Activated CD8-positive, alpha-beta memory T cell treated with anti-CD3 and anti-CD28 coated beads, Interleukin-2, amount 50 U/mL, for 48 hours (primary cell): Measurements from ENCODE around the gene POLR1H.
"Not testable (repeated sequence)": the region's sequence is repeated elsewhere in the genome, so short reads cannot be mapped to it uniquely, and the experiment has no call there.

Experiments used
- DNase-seq: peaks from one replicate; pipeline ENCODE4 v3.0.0-alpha.2; 2020

POLR1H gene

GRCh38 chr6:30061092-30061857 lies at the start of gene POLR1H:
Gene POLR1H (plus strand): TSS chr6:30061265. CDS start chr6:30061525, 260 bp downstream.
- DNase-seq: peak; percentile 89

GRCh38 chr6:30013291-30013922 lies 47.7 kb upstream of the POLR1H start:
- DNase-seq: peak; percentile 79

DNA sequence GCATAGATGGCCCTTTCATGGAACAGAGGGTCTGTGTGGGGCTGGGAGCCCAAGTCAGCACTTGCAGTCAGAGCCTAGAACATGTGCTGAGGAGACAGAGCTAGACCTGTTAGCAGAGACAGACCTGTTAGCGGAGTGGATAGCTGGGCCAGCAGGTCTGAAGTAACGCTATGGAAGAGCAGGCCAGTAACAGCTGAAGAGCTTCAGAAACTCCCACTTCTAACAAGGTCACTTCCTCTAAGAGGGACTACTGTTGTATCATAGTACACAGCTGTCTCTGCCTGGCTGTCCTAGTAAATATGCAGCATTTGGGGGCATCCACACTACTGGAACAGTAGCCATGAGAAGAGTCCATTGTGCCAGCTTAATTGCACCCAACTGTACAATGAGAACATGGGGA lies 41.2 kb upstream of the POLR1H start:
- no peak for DNase-seq

GRCh38 chr6:30020626-30021025 lies 40.4 kb upstream of the POLR1H start:
- DNase-seq: no peak

- no peak for DNase-seq
These were observed 38.9 kb upstream of the POLR1H start for GRCh38 chr6:30022189-30022588.

GRCh38 chr6:30022712-30023111 lies 38.4 kb upstream of the POLR1H start:
- DNase-seq: not testable (repeated sequence)

DNA sequence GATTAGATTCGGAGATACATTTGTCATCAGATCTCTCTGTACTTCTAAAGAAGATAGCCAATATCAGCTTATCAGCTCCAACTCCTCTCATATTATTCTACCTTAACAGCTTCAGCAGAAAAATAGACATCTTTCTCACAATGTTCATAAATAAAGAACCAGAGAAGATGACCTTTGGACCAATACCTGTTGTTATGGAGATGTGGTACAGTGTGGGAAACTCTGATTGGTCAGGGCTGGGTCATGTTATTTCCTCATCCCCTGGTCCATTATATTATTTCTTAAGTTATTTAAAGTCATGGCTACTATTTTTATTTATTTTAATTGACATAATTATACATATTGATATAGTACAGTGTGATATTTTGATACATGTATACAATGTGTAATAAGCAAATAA lies 35.9 kb upstream of the POLR1H start:
- no peak for DNase-seq

DNA sequence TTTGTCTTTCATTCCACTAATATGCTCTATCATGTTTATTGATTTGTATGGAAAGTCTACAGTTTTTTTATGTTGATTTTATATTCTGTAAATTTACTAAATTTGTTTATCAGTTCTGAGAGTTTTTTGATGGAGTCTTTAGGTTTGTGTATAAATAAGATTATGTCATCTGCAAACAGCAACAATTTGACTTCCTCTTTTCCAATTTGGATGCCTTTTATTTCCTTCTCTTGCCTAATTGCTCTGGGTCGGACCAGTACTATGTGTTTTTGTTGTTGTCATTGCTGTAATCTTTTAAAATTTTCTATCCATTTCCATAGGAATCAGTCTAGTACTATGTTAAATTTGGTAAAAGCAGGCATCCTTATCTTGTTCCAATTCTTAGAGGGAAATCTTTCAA lies 31.5 kb upstream of the POLR1H start:
- no peak for DNase-seq

- DNase-seq: no peak
These were observed 29.7 kb upstream of the POLR1H start for GRCh38 chr6:30031381-30031780.

- DNase-seq: not testable (repeated sequence)
These were observed 27.6 kb upstream of the POLR1H start for GRCh38 chr6:30033440-30033839.

- no peak for DNase-seq
These were observed 25.3 kb upstream of the POLR1H start for GRCh38 chr6:30035784-30036183.

DNA sequence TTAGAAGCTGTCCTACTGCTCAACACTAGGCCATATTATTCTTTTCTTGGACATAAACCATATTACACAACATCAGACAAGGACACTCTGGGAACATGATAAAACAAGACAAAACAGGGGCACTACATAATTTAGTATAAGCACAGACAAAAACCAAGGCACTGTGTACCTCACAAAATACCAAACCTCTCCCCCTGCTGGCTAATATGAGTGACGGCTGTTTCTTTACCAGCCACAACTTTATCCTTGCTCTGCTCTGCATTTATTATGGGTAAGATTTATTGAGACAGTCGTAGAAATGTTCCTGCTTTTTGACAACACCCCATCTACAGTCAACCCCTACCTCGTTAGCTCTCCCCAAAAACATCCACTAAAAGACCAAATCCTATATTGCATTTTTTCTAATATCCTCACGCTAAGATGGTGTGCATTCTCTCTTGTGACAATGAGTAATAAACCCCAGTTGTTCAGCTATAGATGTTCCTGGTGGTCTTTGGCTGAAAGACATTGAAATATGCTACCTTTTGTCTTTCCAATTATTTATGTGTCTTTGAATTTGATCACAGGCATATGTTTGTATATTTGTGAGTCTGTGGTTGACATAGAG lies 23.8 kb upstream of the POLR1H start:
- DNase-seq: no peak

- no peak for DNase-seq
These were observed 19.8 kb upstream of the POLR1H start for GRCh38 chr6:30041221-30041620.

DNA sequence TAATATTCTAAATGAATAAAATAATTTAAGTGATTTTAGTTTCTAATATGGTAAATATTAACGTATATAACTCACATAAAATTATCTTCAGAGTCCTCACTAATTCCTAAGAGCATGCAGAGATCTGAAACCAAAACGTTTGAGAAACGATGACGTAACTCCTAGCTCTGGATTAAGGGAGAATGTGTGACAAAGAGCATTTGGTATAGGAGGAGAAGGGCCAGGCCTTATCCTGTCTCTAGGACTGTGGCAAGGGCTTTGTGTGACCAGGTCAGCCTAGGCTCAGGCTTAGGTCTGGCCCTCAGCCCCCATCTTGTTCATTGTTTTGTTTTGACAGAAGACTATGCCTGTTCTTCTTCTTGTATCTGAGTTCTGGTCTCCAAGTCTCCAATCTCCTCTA lies 19.2 kb upstream of the POLR1H start:
- no peak for DNase-seq

GRCh38 chr6:30042476-30042875 lies 18.6 kb upstream of the POLR1H start:
- DNase-seq: no peak

- DNase-seq: no peak
These were observed 18.2 kb upstream of the POLR1H start for GRCh38 chr6:30042914-30043313.

DNA sequence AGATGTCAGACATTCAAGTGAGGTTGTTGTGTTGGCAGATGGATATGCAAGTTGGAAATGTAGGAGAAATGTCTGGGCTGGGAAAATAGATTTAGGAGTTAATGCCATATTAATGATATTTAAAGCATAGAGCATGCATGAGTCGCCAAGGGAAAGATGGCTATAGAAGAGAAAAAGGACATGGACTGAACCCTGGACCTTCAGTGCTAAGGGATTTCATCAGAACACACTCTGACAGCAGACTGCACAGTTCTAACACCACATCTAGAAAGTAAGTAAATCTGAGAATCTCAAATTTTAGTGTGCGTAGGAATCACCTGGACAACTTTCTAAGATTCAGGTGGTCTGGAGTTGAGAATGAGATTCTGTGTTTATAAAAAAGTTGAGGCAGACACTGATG lies 17.3 kb upstream of the POLR1H start:
- no peak for DNase-seq

GRCh38 chr6:30044630-30045029 lies 16.4 kb upstream of the POLR1H start:
- DNase-seq: no peak

DNA sequence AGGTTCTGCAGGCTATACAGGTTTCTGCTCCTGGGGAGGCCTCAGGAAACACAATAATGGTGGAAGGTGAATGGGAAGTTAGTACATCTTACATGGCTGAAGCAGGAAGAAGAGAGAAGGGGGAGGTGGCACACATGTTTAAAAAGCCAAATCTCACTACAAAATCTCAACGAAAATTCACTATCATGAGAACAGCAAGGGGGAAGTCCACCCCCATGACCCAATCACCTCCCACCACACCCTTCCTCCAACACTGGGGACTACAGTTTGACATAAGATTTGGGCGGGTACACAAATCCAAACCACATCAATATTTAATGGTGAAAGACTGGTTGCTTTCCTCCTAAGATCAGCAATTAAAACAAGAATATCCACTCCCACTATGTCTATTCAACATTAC lies 13.8 kb upstream of the POLR1H start:
- no peak for DNase-seq

- no peak for DNase-seq
These were observed 7.4 kb upstream of the POLR1H start for GRCh38 chr6:30053682-30054081.

- no peak for DNase-seq
These were observed 5.6 kb upstream of the POLR1H start for GRCh38 chr6:30055513-30055912.

- DNase-seq: peak; percentile 66
These were observed 416 bp upstream of the POLR1H start for GRCh38 chr6:30060606-30061091.

DNA sequence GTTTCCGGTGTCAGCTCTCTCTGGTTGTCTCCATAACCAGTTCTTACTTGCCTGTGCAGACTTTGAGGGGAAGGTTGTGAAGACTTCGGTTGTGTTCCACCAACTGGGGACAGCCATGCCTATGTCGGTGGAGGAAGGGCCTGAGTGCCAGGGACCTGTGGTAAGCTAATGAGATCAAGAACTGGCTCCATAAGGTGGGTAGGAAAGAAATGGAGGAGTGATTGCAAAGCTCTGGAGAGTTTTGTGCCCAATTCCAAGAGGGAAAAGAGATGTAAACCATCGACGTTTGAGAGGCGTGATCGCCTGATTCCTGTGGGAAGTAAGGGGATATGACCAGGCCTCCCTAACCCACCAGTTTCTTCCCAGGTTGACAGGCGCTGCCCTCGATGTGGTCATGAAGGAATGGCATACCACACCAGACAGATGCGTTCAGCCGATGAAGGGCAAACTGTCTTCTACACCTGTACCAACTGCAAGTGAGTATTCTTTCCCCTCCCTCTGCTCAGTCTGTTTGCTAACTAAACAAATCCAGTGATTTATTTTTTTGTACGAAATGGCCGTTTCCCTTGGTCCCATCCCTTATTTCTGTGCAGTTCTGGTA lies 893 bp downstream of the POLR1H start:
- no peak for DNase-seq
